ENCODE measurements around the gene VTI1A. TPM values are rescaled to one million over a fixed set of nuclear protein-coding genes. Genes with fewer than 3 reads are reported as not detected.
A peak's percentile ranks its signal among the peaks of the same experiment; 100 is the strongest.

The VTI1A gene
- total and polyA plus RNA-seq, 2 of the 13 experiments (the other 11 are each of a cell fraction or from before 2014, with no cell fraction given): 11.7 to 32.7 TPM

- no peak for TF ChIP-seq KDM6A (CRISPR knock-in tag; IDR thresholded peaks at IDR 0.05; ENCODE audit: low read depth)
- TF ChIP-seq KIAA2018 (CRISPR knock-in tag; IDR thresholded peaks at IDR 0.05; ENCODE audit: borderline replicate concordance): no peak
- TF ChIP-seq ZBTB37 (CRISPR knock-in tag; IDR thresholded peaks at IDR 0.05): no peak
- TF ChIP-seq CENPX (CRISPR knock-in tag; IDR thresholded peaks at IDR 0.05): no peak
- no peak for TF ChIP-seq KDM2A (CRISPR knock-in tag; IDR thresholded peaks at IDR 0.05; ENCODE audit: borderline replicate concordance, low read depth)
- no peak for TF ChIP-seq ZNF335 (CRISPR knock-in tag; IDR thresholded peaks at IDR 0.05)
- TF ChIP-seq POLR2A (IDR thresholded peaks at IDR 0.05; ENCODE audit: insufficient read depth in 1 of 2, low read depth in 2 of 2, low read length in 2 of 2): no peak
- TF ChIP-seq SRSF4 (IDR thresholded peaks at IDR 0.05; ENCODE audit: low read depth, low read length, poor library complexity, severe bottlenecking): no peak
- no peak for TF ChIP-seq CREBL2 (CRISPR knock-in tag; IDR thresholded peaks at IDR 0.05; ENCODE audit: borderline replicate concordance)
- 0 out of 2 replicates have a peak, but pooled peaks have one; percentile 21 for TF ChIP-seq PHF21A (CRISPR knock-in tag; IDR thresholded peaks at IDR 0.05)
- peak; percentile 52; the same call in 1 of the 2 replicates for TF ChIP-seq RXRA (CRISPR knock-in tag; IDR thresholded peaks at IDR 0.05)
- TF ChIP-seq ZBTB44 (CRISPR knock-in tag; IDR thresholded peaks at IDR 0.05): no peak
- 0 out of 2 replicates have a peak, but pooled peaks have one; percentile 30 for TF ChIP-seq SALL1 (CRISPR knock-in tag; IDR thresholded peaks at IDR 0.05)
- TF ChIP-seq TFE3 (CRISPR knock-in tag; IDR thresholded peaks at IDR 0.05): peak; percentile 64; the same call in 1 of the 2 replicates
- TF ChIP-seq TBX3 (IDR thresholded peaks at IDR 0.05; ENCODE audit: borderline replicate concordance): peak; percentile 38; the same call in 1 of the 2 replicates
- 0 out of 2 replicates have a peak, but pooled peaks have one; percentile 12 for TF ChIP-seq KAT8 (CRISPR knock-in tag; IDR thresholded peaks at IDR 0.05)
Observed at GRCh38 chr10:112815269-112816032, 368.4 kb downstream of the VTI1A start (continued).

Measured in HepG2 (cell line).